Liver (tissue), 3 donors: ENCODE measurements around the gene PRRT1B.

Experiments used
- FOXA1 ChIP-seq: IDR thresholded peaks from 2 replicates; pipeline ENCODE4 v1.6.1; 2016; ENCODE audit warnings: antibody characterized with exemption
- GABPA ChIP-seq, 2 donors: IDR thresholded peaks in 1 of 2; conservative IDR thresholded peaks in 1 of 2; 2 replicates each; pipeline ENCODE4 v1.6.1; 2016; ENCODE audit warnings: antibody characterized with exemption in 2 of 2, mild to moderate bottlenecking in 1 of 2, moderate library complexity in 1 of 2
- NR2F2 ChIP-seq: IDR thresholded peaks from 2 replicates; pipeline ENCODE4 v1.6.1; 2016; ENCODE audit warnings: antibody characterized with exemption
- RAD21 ChIP-seq, 2 donors: IDR thresholded peaks; 2 replicates each; pipeline ENCODE4 v1.6.1; 2016; ENCODE audit warnings: antibody characterized with exemption in 2 of 2, mild to moderate bottlenecking in 2 of 2
- REST ChIP-seq: IDR thresholded peaks from 2 replicates; pipeline ENCODE4 v1.6.1; 2016; ENCODE audit warnings: antibody characterized with exemption, mild to moderate bottlenecking
- SP1 ChIP-seq: IDR thresholded peaks from 2 replicates; pipeline ENCODE4 v1.6.1; 2018; ENCODE audit warnings: antibody characterized with exemption, mild to moderate bottlenecking
- TAF1 ChIP-seq: conservative IDR thresholded peaks from 2 replicates; pipeline ENCODE4 v1.6.1; 2016; ENCODE audit warnings: antibody characterized with exemption, mild to moderate bottlenecking
- YY1 ChIP-seq: IDR thresholded peaks from 2 replicates; pipeline ENCODE4 v1.6.1; 2016; ENCODE audit warnings: antibody characterized with exemption, mild to moderate bottlenecking
- TF ChIP-seq, protein P1 (sequence below): fragments of 150-350 bp; IDR thresholded peaks from 2 replicates; pipeline ENCODE4 v1.5.1; 2017; ENCODE audit warnings: improper control_type of control experiment, low read depth, low read length; ENCODE audit not compliant: missing input control
- TF ChIP-seq, protein P2 (sequence below): IDR thresholded peaks from 2 replicates; pipeline ENCODE4 v1.6.1; 2016; ENCODE audit warnings: antibody characterized with exemption
- donor health status: healthy.
- donor health status: healthy.

GRCh38 chr9:131523451-131524435, 21.6 kb upstream of the PRRT1B start:
- TF ChIP-seq NR2F2: no peak
- no peak for TF ChIP-seq RAD21 (IDR thresholded peaks at IDR 0.05)
- TF ChIP-seq, protein P1, sequence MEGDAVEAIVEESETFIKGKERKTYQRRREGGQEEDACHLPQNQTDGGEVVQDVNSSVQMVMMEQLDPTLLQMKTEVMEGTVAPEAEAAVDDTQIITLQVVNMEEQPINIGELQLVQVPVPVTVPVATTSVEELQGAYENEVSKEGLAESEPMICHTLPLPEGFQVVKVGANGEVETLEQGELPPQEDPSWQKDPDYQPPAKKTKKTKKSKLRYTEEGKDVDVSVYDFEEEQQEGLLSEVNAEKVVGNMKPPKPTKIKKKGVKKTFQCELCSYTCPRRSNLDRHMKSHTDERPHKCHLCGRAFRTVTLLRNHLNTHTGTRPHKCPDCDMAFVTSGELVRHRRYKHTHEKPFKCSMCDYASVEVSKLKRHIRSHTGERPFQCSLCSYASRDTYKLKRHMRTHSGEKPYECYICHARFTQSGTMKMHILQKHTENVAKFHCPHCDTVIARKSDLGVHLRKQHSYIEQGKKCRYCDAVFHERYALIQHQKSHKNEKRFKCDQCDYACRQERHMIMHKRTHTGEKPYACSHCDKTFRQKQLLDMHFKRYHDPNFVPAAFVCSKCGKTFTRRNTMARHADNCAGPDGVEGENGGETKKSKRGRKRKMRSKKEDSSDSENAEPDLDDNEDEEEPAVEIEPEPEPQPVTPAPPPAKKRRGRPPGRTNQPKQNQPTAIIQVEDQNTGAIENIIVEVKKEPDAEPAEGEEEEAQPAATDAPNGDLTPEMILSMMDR: no peak
- TF ChIP-seq GABPA (IDR thresholded peaks at IDR 0.05 in 1 of 2, conservative IDR thresholded peaks at IDR 0.05 in 1 of 2): no peak
- TF ChIP-seq FOXA1: no peak
- TF ChIP-seq SP1: no peak
- TF ChIP-seq YY1: no peak
- no peak for TF ChIP-seq REST
- no peak for TF ChIP-seq TAF1
- TF ChIP-seq, protein P2, sequence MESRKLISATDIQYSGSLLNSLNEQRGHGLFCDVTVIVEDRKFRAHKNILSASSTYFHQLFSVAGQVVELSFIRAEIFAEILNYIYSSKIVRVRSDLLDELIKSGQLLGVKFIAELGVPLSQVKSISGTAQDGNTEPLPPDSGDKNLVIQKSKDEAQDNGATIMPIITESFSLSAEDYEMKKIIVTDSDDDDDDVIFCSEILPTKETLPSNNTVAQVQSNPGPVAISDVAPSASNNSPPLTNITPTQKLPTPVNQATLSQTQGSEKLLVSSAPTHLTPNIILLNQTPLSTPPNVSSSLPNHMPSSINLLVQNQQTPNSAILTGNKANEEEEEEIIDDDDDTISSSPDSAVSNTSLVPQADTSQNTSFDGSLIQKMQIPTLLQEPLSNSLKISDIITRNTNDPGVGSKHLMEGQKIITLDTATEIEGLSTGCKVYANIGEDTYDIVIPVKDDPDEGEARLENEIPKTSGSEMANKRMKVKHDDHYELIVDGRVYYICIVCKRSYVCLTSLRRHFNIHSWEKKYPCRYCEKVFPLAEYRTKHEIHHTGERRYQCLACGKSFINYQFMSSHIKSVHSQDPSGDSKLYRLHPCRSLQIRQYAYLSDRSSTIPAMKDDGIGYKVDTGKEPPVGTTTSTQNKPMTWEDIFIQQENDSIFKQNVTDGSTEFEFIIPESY: no peak
